Measurements from ENCODE around the gene ATOH8.

The ATOH8 gene

GRCh38 chr2:85761946-85762345, 8.2 kb downstream of the ATOH8 start:
- TF ChIP-seq, protein P1, sequence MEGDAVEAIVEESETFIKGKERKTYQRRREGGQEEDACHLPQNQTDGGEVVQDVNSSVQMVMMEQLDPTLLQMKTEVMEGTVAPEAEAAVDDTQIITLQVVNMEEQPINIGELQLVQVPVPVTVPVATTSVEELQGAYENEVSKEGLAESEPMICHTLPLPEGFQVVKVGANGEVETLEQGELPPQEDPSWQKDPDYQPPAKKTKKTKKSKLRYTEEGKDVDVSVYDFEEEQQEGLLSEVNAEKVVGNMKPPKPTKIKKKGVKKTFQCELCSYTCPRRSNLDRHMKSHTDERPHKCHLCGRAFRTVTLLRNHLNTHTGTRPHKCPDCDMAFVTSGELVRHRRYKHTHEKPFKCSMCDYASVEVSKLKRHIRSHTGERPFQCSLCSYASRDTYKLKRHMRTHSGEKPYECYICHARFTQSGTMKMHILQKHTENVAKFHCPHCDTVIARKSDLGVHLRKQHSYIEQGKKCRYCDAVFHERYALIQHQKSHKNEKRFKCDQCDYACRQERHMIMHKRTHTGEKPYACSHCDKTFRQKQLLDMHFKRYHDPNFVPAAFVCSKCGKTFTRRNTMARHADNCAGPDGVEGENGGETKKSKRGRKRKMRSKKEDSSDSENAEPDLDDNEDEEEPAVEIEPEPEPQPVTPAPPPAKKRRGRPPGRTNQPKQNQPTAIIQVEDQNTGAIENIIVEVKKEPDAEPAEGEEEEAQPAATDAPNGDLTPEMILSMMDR (conservative IDR thresholded peaks at IDR 0.05) = no peak
- TF ChIP-seq ZFX (IDR thresholded peaks at IDR 0.05) = no peak
- H3K27ac ChIP-seq = no peak overlapping the region

GRCh38 chr2:85763132-85763531, 9.3 kb downstream of the ATOH8 start:
- TF ChIP-seq ZFX (IDR thresholded peaks at IDR 0.05) = no peak
- TF ChIP-seq, protein P1 (conservative IDR thresholded peaks at IDR 0.05) = no peak
- no peak overlapping the region for H3K27ac ChIP-seq

GRCh38 chr2:85763831-85764230, 10.0 kb downstream of the ATOH8 start:
- H3K27ac ChIP-seq = no peak overlapping the region
- no peak for TF ChIP-seq ZFX (IDR thresholded peaks at IDR 0.05)
- TF ChIP-seq, protein P1 (conservative IDR thresholded peaks at IDR 0.05) = no peak

DNA sequence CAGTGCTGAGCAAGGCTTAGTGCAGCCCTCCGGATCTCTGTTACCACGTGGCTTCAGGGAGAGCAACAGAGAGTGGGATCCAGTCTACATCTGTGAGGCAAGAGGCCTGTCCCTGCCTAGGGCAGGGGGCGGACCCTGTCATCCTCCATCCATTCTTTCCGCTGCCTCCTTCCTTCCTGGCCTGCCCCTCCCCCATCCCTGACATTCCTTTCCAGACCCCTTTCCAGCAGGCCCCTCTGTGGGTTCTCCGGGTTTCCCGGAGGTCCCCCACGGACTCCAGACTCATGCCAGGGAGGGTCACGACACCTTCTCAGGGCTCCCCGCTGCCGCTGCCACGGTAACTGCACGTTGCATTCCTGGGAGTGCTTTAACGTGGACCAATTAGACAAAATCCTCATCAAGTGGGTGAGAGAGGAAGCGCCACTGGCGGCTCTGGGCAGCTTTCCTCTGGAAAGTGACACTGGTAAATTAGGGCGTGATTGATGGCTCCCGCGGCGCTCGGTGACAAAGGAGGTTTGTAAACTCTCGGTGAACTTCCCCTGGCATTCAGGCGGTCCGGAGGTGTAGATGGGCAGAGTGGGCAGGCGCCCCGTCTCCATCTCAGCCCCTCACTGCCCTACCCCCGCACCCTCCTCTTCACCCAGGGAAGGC, 11.4 kb downstream of the ATOH8 start:
- TF ChIP-seq ZFX (IDR thresholded peaks at IDR 0.05) = no peak
- TF ChIP-seq, protein P1 (conservative IDR thresholded peaks at IDR 0.05) = no peak
- H3K27ac ChIP-seq = no peak overlapping the region

GRCh38 chr2:85766229-85766628, 12.4 kb downstream of the ATOH8 start:
- H3K27ac ChIP-seq = no peak overlapping the region
- no peak for TF ChIP-seq ZFX (IDR thresholded peaks at IDR 0.05)
- TF ChIP-seq, protein P1 (conservative IDR thresholded peaks at IDR 0.05) = no peak

DNA sequence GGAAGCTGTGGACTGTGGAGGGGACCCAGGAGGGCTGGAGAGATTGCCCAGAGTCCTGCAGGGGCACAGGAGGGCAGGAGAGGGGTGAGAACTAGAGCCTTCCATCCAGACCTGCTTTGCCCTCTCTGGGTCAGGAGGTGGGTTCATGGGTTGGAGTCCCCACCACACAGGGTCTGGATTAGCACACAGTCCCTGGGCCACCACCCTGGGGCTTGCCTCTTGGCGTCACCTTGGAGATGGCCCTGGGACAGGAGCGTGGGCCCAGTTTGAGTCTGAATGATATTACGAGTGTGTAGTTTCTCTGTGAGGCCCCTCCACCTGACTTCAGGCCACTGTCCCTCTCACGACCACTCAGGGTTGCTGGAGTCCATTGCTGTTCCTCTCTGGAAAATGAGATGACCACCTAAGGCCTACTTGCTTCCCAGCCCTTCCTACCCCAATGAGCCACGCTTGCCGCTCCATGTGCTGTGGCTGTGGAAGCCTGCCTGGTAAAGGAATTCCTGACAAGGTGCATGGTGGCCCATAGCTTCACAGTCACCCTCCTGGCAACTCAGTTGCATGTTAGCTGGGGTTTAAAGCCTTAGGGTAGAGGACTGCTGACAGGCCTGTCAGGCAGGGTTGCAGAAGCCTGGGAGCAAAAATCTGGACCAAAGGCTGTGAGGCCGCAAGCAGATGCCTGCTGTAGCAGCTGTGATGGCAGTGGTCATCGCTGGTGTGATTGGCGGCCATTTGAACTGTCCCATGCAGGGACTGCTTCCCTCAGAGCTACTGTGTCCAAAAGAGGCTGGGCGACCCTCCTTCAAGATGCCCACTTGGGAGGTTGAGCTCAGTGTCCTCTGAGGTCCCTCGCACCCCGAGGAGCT, 14.2 kb downstream of the ATOH8 start:
- TF ChIP-seq, protein P1 (conservative IDR thresholded peaks at IDR 0.05) = no peak
- no peak for TF ChIP-seq ZFX (IDR thresholded peaks at IDR 0.05)
- peak overlapping the region; percentile 58 for H3K27ac ChIP-seq

DNA sequence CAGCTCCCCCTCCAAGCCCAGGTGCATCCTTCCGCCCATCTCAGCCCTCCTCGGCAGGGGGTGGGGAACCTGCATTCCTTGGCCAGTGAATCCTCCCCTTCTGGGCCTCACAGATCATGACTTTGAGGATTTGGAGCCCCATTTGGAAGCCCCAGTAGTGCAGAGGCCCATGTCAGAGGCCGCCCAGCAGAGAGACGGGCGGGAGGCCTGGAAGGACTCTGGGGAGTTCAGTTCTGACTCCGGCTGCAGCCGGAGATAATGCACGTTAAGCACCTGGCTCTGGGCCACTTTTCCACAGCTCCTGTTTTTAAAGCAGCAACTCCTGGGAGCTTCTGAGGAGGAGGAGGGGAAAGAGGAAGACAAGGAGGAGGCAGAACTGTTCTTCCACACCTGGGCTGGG, 14.9 kb downstream of the ATOH8 start:
- peak overlapping the region; percentile 58 for H3K27ac ChIP-seq
- no peak for TF ChIP-seq ZFX (IDR thresholded peaks at IDR 0.05)
- TF ChIP-seq, protein P1 (conservative IDR thresholded peaks at IDR 0.05) = no peak

Data from C4-2B (cell line).